ENCODE results near the gene LAMC2. TPM values are rescaled to one million over a fixed set of nuclear protein-coding genes. Genes with fewer than 3 reads are reported as not detected.

Gene LAMC2
- total RNA-seq, 1 donor from 2014 or later, result 42.2 TPM

GRCh38 chr1:183293876-183294275 lies 107.8 kb downstream of the LAMC2 start:
- Histone ChIP-seq H3K9me3 (no peaks in the 10 kb centered on the region), H3K4me1 (no peaks in the 10 kb centered on the region), H3K4me3 (no peak overlapping the region), H3K27ac (no peak overlapping the region), H3K36me3 (no peaks in the 10 kb centered on the region), H3K27me3 (no peaks in the 10 kb centered on the region)
- ATAC-seq (no peak), DNase-seq (no peak)
- intact Hi-C loops (cut with DNase I), result no loop called here
- TF ChIP-seq, protein P1, sequence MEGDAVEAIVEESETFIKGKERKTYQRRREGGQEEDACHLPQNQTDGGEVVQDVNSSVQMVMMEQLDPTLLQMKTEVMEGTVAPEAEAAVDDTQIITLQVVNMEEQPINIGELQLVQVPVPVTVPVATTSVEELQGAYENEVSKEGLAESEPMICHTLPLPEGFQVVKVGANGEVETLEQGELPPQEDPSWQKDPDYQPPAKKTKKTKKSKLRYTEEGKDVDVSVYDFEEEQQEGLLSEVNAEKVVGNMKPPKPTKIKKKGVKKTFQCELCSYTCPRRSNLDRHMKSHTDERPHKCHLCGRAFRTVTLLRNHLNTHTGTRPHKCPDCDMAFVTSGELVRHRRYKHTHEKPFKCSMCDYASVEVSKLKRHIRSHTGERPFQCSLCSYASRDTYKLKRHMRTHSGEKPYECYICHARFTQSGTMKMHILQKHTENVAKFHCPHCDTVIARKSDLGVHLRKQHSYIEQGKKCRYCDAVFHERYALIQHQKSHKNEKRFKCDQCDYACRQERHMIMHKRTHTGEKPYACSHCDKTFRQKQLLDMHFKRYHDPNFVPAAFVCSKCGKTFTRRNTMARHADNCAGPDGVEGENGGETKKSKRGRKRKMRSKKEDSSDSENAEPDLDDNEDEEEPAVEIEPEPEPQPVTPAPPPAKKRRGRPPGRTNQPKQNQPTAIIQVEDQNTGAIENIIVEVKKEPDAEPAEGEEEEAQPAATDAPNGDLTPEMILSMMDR (IDR thresholded peaks at IDR 0.05), result no peak

Other genes starting within 250 kb of the LAMC2 start
- not detected for gene SHCBP1L, start 233.1 kb upstream of the LAMC2 start, total RNA-seq
- 120 TPM for gene LAMC1, start 162.8 kb upstream of the LAMC2 start, total RNA-seq
- 0.38 TPM for gene NMNAT2, start 232.1 kb downstream of the LAMC2 start, total RNA-seq